GM18519 (cell line): ENCODE measurements around the gene IQCH.
"Not testable (repeated sequence)": the region's sequence is repeated elsewhere in the genome, so short reads cannot be mapped to it uniquely, and the experiment has no call there.

ENCODE experiments used
- ATAC-seq: cut with Tn5 transposase; IDR thresholded peaks from one replicate; pipeline ENCODE4 v1.9.1; 2021; ENCODE audit warnings: mild to moderate bottlenecking, moderate library complexity; ENCODE audit not compliant: unreplicated experiment, low FRiP score

The IQCH gene

GRCh38 chr15:67421105-67421504, 166.5 kb downstream of the IQCH start:
- no peak for ATAC-seq

- ATAC-seq: no peak
Observed at GRCh38 chr15:67422296-67422695, 167.7 kb downstream of the IQCH start.

GRCh38 chr15:67433495-67434099, 179.0 kb downstream of the IQCH start:
- no peak for ATAC-seq

GRCh38 chr15:67436351-67437250, 182.0 kb downstream of the IQCH start:
- ATAC-seq: not testable (repeated sequence)

GRCh38 chr15:67444100-67444499, 189.5 kb downstream of the IQCH start:
- no peak for ATAC-seq

- ATAC-seq: no peak
Observed at GRCh38 chr15:67446449-67446848, 191.9 kb downstream of the IQCH start.

- not testable (repeated sequence) for ATAC-seq
Observed at GRCh38 chr15:67448372-67448771, 193.8 kb downstream of the IQCH start.

GRCh38 chr15:67453703-67454102, 199.1 kb downstream of the IQCH start:
- ATAC-seq: not testable (repeated sequence)

GRCh38 chr15:67456677-67457529, 202.3 kb downstream of the IQCH start:
- ATAC-seq: no peak

GRCh38 chr15:67458331-67459029, 203.9 kb downstream of the IQCH start:
- no peak for ATAC-seq

GRCh38 chr15:67460521-67460920, 205.9 kb downstream of the IQCH start:
- no peak for ATAC-seq

- ATAC-seq: no peak
Observed at GRCh38 chr15:67461735-67462134, 207.1 kb downstream of the IQCH start.

GRCh38 chr15:67462875-67463274, 208.3 kb downstream of the IQCH start:
- no peak for ATAC-seq

GRCh38 chr15:67463488-67463887, 208.9 kb downstream of the IQCH start:
- ATAC-seq: no peak

GRCh38 chr15:67465196-67465952, 210.8 kb downstream of the IQCH start:
- no peak for ATAC-seq

GRCh38 chr15:67468416-67468815, 213.8 kb downstream of the IQCH start:
- ATAC-seq: no peak

GRCh38 chr15:67469680-67470079, 215.1 kb downstream of the IQCH start:
- ATAC-seq: no peak

GRCh38 chr15:67472957-67473356, 218.4 kb downstream of the IQCH start:
- no peak for ATAC-seq

GRCh38 chr15:67474405-67475110, 220.0 kb downstream of the IQCH start:
- no peak for ATAC-seq
